ENCODE results near the gene EEA1.
"Not testable (repeated sequence)": the region's sequence is repeated elsewhere in the genome, so short reads cannot be mapped to it uniquely, and the experiment has no call there.

EEA1 gene

DNA sequence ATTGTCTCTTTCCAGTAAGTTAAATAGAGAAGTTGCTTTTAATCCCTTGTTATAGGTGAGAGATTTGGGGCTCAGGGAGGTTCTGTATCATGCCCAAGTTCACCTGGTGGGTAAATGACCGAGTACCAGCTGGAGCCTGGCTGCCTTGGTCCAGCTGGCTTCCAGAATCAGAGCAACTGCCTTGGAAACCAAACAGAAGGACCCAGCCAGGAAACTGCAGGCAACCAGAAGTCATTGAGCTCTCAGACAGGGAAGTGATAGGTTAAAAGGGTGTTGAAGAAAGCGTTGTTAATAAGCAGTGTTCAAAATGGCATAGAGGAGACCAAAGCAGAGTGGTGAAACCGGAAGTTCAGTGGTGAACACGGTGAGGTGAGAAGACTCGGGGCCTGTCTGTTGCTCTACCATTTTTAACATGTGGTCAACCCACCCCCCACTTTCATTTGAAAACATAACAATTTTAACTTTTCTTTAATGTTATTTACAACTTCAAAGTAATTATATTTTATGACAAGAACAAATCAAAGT is 171.4 kb downstream of the EEA1 start:
- Histone ChIP-seq H3K9me3 (ENCODE audit: severe bottlenecking) (no peaks in the 10 kb centered on the region), H3K36me3 (no peaks in the 10 kb centered on the region), H3K27ac (no peak overlapping the region), H3K4me3 (ENCODE audit: low read depth, low read length) (no peak overlapping the region), H3K27me3 (ENCODE audit: insufficient read depth, low read depth, severe bottlenecking) (no peaks in the 10 kb centered on the region)
- no peak for DNase-seq
- TF ChIP-seq, protein P1, sequence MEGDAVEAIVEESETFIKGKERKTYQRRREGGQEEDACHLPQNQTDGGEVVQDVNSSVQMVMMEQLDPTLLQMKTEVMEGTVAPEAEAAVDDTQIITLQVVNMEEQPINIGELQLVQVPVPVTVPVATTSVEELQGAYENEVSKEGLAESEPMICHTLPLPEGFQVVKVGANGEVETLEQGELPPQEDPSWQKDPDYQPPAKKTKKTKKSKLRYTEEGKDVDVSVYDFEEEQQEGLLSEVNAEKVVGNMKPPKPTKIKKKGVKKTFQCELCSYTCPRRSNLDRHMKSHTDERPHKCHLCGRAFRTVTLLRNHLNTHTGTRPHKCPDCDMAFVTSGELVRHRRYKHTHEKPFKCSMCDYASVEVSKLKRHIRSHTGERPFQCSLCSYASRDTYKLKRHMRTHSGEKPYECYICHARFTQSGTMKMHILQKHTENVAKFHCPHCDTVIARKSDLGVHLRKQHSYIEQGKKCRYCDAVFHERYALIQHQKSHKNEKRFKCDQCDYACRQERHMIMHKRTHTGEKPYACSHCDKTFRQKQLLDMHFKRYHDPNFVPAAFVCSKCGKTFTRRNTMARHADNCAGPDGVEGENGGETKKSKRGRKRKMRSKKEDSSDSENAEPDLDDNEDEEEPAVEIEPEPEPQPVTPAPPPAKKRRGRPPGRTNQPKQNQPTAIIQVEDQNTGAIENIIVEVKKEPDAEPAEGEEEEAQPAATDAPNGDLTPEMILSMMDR (IDR thresholded peaks at IDR 0.05; ENCODE audit: low read depth, low read length), result no peak

DNA sequence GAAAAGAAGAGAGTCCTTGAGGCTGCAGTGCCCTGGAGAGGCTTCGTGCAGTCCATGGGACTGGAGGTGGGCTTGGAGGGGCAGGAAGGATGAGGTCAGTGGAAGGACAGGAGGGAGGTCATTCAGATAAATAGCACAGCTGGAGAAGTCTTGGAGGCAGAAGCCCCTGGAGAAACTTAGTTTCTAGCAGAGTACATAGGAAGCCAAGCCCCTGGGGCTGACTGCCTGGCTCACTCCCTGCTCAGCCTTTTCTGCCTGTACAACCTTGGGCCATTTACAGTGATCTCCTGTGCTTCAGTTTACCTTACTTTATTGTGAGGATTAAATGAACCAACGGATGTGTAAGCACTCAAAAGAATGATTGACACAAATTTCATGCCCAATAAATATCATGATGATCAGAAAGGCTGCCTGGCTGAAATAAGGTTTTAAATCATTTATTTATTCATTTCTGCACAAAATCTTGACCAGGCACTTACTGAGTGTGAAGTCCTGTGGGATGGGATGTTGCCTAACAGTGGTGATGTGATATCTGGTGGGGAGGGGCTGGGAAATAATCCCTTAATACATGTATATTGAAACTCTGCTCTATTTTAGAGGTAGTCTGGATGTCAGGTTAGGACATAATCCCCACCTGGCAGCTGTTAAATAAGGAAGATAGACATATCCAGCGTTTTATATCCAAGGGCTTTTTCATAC is 172.0 kb downstream of the EEA1 start:
- DNase-seq, result no peak
- no peak overlapping the region for H3K4me3 ChIP-seq (ENCODE audit: low read depth, low read length)
- no peak overlapping the region for H3K27ac ChIP-seq
- no peaks in the 10 kb centered on the region for H3K27me3 ChIP-seq (ENCODE audit: insufficient read depth, low read depth, severe bottlenecking)
- TF ChIP-seq, protein P1 (IDR thresholded peaks at IDR 0.05; ENCODE audit: low read depth, low read length), result no peak
- no peaks in the 10 kb centered on the region for H3K9me3 ChIP-seq (ENCODE audit: severe bottlenecking)
- no peaks in the 10 kb centered on the region for H3K36me3 ChIP-seq

GRCh38 chr12:92753976-92754885 is 174.9 kb downstream of the EEA1 start:
- no peak overlapping the region for H3K4me3 ChIP-seq (ENCODE audit: low read depth, low read length)
- H3K36me3 ChIP-seq, result no peaks in the 10 kb centered on the region
- DNase-seq, result no peak
- no peaks in the 10 kb centered on the region for H3K9me3 ChIP-seq (ENCODE audit: severe bottlenecking)
- TF ChIP-seq, protein P1 (IDR thresholded peaks at IDR 0.05; ENCODE audit: low read depth, low read length), result no peak
- H3K27me3 ChIP-seq (ENCODE audit: insufficient read depth, low read depth, severe bottlenecking), result no peaks in the 10 kb centered on the region
- H3K27ac ChIP-seq, result no peak overlapping the region

- H3K27ac ChIP-seq; H3K36me3 ChIP-seq; H3K27me3 ChIP-seq (ENCODE audit: insufficient read depth, low read depth, severe bottlenecking); DNase-seq; H3K9me3 ChIP-seq (ENCODE audit: severe bottlenecking); H3K4me3 ChIP-seq (ENCODE audit: low read depth, low read length): not testable (repeated sequence)
These were observed 179.4 kb downstream of the EEA1 start for GRCh38 chr12:92749691-92750090.

- H3K9me3 ChIP-seq (ENCODE audit: severe bottlenecking), result no peaks in the 10 kb centered on the region
- TF ChIP-seq, protein P1 (IDR thresholded peaks at IDR 0.05; ENCODE audit: low read depth, low read length), result no peak
- DNase-seq, result no peak
- H3K27ac ChIP-seq, result no peak overlapping the region
- no peaks in the 10 kb centered on the region for H3K36me3 ChIP-seq
- H3K27me3 ChIP-seq (ENCODE audit: insufficient read depth, low read depth, severe bottlenecking), result no peaks in the 10 kb centered on the region
- no peak overlapping the region for H3K4me3 ChIP-seq (ENCODE audit: low read depth, low read length)
These were observed 181.9 kb downstream of the EEA1 start for GRCh38 chr12:92747151-92747550.

DNA sequence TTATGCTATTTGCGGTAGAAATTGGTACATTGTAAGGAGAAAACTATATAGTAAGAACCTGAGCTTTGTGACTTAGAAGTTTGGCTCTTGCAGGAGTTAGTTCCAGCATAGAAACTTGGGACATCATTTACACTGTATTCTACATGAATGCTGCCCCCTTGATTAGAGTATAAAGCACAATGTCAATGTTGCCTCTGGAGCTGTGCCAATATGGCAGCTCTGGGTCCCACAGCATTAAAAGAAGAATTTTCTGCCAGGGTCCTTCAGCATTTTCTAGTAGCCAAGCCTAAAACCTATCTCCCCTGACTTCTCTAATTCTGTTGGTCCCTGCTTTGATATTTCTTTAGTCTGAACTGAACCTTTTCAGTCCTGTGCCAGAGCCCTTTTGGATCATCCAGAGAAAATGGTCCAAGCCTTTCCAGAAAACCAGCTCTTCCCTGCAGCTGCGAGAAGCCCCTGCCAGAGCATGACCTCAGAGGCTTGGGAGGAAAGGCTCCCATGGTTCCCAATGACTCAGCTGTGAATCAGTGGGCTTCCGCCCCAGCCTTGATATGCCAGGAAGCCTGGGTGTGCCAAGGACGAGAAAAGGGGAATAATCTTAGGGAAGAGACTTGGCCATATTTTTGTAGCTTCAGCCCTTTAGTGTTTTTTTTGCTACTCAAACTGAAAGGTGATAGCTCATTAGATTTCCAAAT is 183.1 kb downstream of the EEA1 start:
- no peaks in the 10 kb centered on the region for H3K36me3 ChIP-seq
- TF ChIP-seq, protein P1 (IDR thresholded peaks at IDR 0.05; ENCODE audit: low read depth, low read length), result no peak
- H3K4me3 ChIP-seq (ENCODE audit: low read depth, low read length), result no peak overlapping the region
- no peak overlapping the region for H3K27ac ChIP-seq
- no peak for DNase-seq
- no peaks in the 10 kb centered on the region for H3K9me3 ChIP-seq (ENCODE audit: severe bottlenecking)
- no peaks in the 10 kb centered on the region for H3K27me3 ChIP-seq (ENCODE audit: insufficient read depth, low read depth, severe bottlenecking)
